ENCODE measurements around the gene IL11RA.

IL11RA gene

DNA sequence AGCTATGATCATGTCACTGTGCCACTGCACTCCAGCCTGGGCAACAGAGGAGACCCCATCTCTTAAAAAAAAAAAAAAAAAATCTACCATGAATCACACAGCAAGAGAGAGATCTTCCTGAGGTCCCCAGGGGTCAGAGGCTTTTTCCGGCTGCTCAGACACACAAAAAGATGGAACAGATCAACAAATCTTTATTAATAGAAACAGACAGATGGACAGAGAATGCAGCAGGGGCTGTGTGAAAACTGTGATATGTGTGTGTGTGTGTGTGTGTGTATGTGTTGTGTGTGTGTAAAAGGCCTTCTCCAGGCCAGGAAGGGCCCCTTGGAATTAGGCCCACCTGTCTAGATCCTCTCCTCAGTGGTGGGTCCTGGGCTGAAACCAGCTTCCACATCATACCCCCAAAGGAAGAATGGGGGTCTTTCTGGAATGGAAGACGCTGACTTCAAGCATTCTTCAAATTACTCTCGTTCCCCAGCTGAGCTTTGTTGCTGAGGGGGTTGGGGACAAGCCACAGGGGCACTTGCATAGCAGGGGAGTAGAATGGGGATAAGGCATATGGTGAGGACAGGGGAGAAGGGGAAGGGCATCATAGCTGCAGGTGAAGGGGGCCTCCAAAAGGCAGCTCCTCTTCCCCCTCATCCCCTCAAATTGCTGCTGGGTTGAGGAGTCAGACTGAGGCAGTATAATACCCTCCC, 17.3 kb upstream of the IL11RA start:
- Histone ChIP-seq H3K27ac (no peak overlapping the region), H2AFZ (ENCODE audit: low read depth) (no peak overlapping the region), H3K4me3 (IDR thresholded peaks at IDR 0.05; ENCODE audit: insufficient read depth, low read depth, low read length) (no peak overlapping the region), H3K27me3 (ENCODE audit: insufficient read depth, low read depth) (peaks cover 14% of the 10 kb centered on the region; the same call in 1 of the 2 replicates), H3K79me2 (ENCODE audit: insufficient read depth, low read depth) (peaks cover 25% of the 10 kb centered on the region), H3K9ac (no peak overlapping the region), H4K20me1 (ENCODE audit: insufficient read depth) (no peaks in the 10 kb centered on the region), H3K36me3 (ENCODE audit: insufficient read depth) (no peaks in the 10 kb centered on the region), H3K4me1 (ENCODE audit: low read depth, poor library complexity, severe bottlenecking) (peaks cover 26% of the 10 kb centered on the region), H3K4me2 (no peak overlapping the region)
- no peak for TF ChIP-seq CTCF (conservative IDR thresholded peaks at IDR 0.05; ENCODE audit: low read depth, low read length)

- TF ChIP-seq CTCF (conservative IDR thresholded peaks at IDR 0.05; ENCODE audit: low read depth, low read length), result no peak
- no peaks in the 10 kb centered on the region for H3K36me3 ChIP-seq (ENCODE audit: insufficient read depth)
- peaks cover 6% of the 10 kb centered on the region; the same call in 1 of the 2 replicates for H3K27me3 ChIP-seq (ENCODE audit: insufficient read depth, low read depth)
- no peak overlapping the region for H2AFZ ChIP-seq (ENCODE audit: low read depth)
- H3K4me1 ChIP-seq (ENCODE audit: low read depth, poor library complexity, severe bottlenecking), result peaks cover 26% of the 10 kb centered on the region
- peaks cover 25% of the 10 kb centered on the region for H3K79me2 ChIP-seq (ENCODE audit: insufficient read depth, low read depth)
- peak overlapping the region; percentile 70; the same call in 1 of the 2 replicates for H3K4me2 ChIP-seq
- no peaks in the 10 kb centered on the region for H4K20me1 ChIP-seq (ENCODE audit: insufficient read depth)
- H3K9ac ChIP-seq, result no peak overlapping the region
- no peak overlapping the region for H3K4me3 ChIP-seq (IDR thresholded peaks at IDR 0.05; ENCODE audit: insufficient read depth, low read depth, low read length)
- no peak overlapping the region for H3K27ac ChIP-seq
Measured at GRCh38 chr9:34635556-34635955, 16.4 kb upstream of the IL11RA start.

- Histone ChIP-seq H3K4me3 (IDR thresholded peaks at IDR 0.05; ENCODE audit: insufficient read depth, low read depth, low read length) (no peak overlapping the region), H3K9ac (peak overlapping the region; percentile 95), H4K20me1 (ENCODE audit: insufficient read depth) (no peaks in the 10 kb centered on the region), H3K27me3 (ENCODE audit: insufficient read depth, low read depth) (no peaks in the 10 kb centered on the region), H3K36me3 (ENCODE audit: insufficient read depth) (no peaks in the 10 kb centered on the region), H3K27ac (peak overlapping the region; percentile 71), H3K79me2 (ENCODE audit: insufficient read depth, low read depth) (peaks cover 25% of the 10 kb centered on the region), H3K4me2 (peak overlapping the region; percentile 70), H3K4me1 (ENCODE audit: low read depth, poor library complexity, severe bottlenecking) (peaks cover 26% of the 10 kb centered on the region), H2AFZ (ENCODE audit: low read depth) (peak overlapping the region; percentile 70; the same call in 1 of the 2 replicates)
- TF ChIP-seq CTCF (conservative IDR thresholded peaks at IDR 0.05; ENCODE audit: low read depth, low read length), result no peak
Measured at GRCh38 chr9:34636791-34637355, 15.1 kb upstream of the IL11RA start.

GRCh38 chr9:34637356-34638137, 14.4 kb upstream of the IL11RA start, which contains the start of gene SIGMAR1:
TSS of gene SIGMAR1 (minus strand) at chr9:34637787. CDS start at chr9:34637697, 90 bp downstream.
- Histone ChIP-seq H2AFZ (ENCODE audit: low read depth) (peak within 1 kb of the TSS; percentile 70), H3K79me2 (ENCODE audit: insufficient read depth, low read depth) (peaks cover 25% of the 10 kb centered on the region), H3K4me3 (IDR thresholded peaks at IDR 0.05; ENCODE audit: insufficient read depth, low read depth, low read length) (no peak within 1 kb of the TSS), H3K27me3 (ENCODE audit: insufficient read depth, low read depth) (no peaks in the 10 kb centered on the region), H4K20me1 (ENCODE audit: insufficient read depth) (no peaks in the 10 kb centered on the region), H3K4me1 (ENCODE audit: low read depth, poor library complexity, severe bottlenecking) (peaks cover 26% of the 10 kb centered on the region), H3K36me3 (ENCODE audit: insufficient read depth) (no peaks in the 10 kb centered on the region), H3K4me2 (peak within 1 kb of the TSS; percentile 70), H3K27ac (peak within 1 kb of the TSS; percentile 71), H3K9ac (peak within 1 kb of the TSS; percentile 95)
- no peak for TF ChIP-seq CTCF (conservative IDR thresholded peaks at IDR 0.05; ENCODE audit: low read depth, low read length)
